Measurements from ENCODE around the gene CORO6. TPM values are rescaled to one million over a fixed set of nuclear protein-coding genes. Genes with fewer than 3 reads are reported as not detected.

Gene CORO6
- 4.8 and 9.9 TPM in 2 replicates for total RNA-seq

GRCh38 chr17:29622337-29623282 is at the start of gene CORO6:
Gene CORO6 (minus strand): TSS chr17:29622912. CDS start chr17:29621421, 1,491 bp downstream.

DNA sequence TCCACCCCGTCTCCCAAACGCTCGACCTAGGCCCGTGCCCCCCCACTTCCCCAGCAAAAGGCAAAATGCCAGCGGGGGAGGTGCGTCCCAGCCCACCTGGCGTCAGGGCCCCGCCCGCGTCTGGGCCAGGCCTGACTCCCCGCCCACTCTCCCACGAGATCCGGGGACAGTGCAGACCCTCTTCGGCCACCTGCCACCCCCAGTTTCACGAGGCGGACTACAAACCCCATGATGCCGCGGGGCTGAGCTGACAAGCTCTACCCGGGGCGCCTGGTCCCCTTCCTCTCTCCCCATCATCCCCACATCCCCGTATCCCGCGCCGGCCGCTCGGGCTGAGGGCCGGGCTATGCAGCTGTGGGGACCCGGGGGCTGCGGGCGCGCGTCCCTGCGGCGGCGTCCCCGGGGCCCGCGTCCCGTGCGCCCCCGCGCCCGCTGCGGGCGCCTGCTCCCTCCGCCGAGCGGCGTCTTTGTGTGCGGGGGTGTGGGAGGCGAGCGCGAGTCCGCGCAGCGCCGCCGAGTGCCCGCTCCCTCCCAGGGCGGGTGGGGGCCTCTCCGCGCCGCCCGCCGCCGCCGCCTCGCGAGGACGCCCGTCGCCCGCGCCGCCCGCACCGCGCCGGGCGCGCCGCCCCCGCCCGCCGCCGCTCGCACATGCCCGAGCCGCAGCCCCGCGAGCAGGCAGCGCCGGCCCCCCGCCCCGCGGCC is 29.7 kb downstream of the CORO6 start, which contains the start of gene ANKRD13B:
Gene ANKRD13B, plus strand, starts transcription at position 283 of the 702 bp plus-strand sequence. CDS start 490 bp downstream, outside the sequence.

GRCh38 chr17:29589524-29590410 is 32.9 kb downstream of the CORO6 start, which contains the start of gene GIT1:
Gene GIT1 (minus strand): TSS chr17:29589648. CDS start chr17:29589378, 270 bp downstream.

GRCh38 chr17:29568331-29569244 is 54.1 kb downstream of the CORO6 start, which contains the start of gene TP53I13:
Gene TP53I13 (plus strand): TSS chr17:29568701. CDS start chr17:29568759, 58 bp downstream.

DNA sequence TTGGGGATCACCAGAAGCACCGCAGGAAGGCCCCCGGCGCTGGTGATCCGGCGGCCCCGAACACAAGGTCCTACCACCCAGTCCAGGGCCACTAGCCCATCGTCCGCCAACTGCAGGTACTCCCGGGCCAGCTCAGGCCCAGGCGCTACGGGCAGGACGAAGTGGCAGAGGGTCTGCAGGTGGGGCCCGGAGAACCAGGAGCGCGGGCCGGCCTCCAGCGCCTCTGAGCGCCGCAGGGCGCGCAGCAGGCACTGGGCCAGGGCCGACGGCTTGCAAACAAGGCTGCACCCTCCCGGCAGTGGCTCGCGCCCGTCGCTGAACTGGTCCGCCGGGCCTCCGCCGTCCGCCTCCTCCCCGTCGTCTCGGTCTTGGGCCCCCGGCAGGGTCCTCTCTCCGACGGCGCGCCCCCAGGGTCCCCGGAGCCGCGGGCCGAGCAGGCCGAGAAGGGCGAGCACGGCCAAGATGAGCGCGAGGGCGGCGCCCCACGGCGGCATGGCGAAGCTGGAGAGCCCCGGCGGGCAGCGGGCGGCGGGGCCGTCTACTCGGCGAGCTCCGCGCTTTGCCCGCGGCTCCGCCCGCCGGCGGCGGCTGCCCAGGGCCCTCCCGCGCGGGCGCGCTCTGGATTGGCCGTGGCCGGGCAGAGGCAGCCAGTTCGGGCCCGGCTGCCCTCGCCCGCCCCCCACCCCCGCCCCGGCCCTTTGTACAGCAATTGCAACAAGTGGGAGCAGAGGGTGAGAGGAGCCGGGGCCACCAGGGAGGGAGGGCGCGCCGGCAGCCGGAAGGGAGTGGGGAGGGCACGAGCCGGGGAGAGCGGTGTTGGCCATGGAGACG is 56.0 kb downstream of the CORO6 start, which contains the start of gene ABHD15:
Gene ABHD15, minus strand, starts transcription at position 565 of the 831 bp plus-strand sequence. Its CDS starts 71 bp downstream, at position 494.

Other genes with a start within 250 kb of the CORO6 start
- 19.5 and 29.0 TPM in 2 replicates for gene TAOK1, start 232.5 kb downstream of the CORO6 start, total RNA-seq
- 5.7 and 8.5 TPM in 2 replicates for gene ABHD15, start 55.9 kb downstream of the CORO6 start, total RNA-seq
- 30.2 and 33.9 TPM in 2 replicates for gene TP53I13, start 54.2 kb downstream of the CORO6 start, total RNA-seq
- 39.7 and 43.4 TPM in 2 replicates for gene GIT1, start 33.3 kb downstream of the CORO6 start, total RNA-seq
- gene ANKRD13B, start 29.8 kb downstream of the CORO6 start, total RNA-seq = 9.1 and 10.6 TPM in 2 replicates